ENCODE results near the gene CERS2.

The CERS2 gene

GRCh38 chr1:150922519-150922975, 52.1 kb downstream of the CERS2 start:
- peak; percentile 55 to 59 for DNase-seq (ENCODE audit: low read depth in 2 of 2, low spot score in 1 of 2)

- no peak for DNase-seq (ENCODE audit: low read depth in 2 of 2, low spot score in 1 of 2)
These were observed 57.2 kb downstream of the CERS2 start for GRCh38 chr1:150917387-150917786.
